Measurements from ENCODE around the gene INTS3.

Gene INTS3

DNA sequence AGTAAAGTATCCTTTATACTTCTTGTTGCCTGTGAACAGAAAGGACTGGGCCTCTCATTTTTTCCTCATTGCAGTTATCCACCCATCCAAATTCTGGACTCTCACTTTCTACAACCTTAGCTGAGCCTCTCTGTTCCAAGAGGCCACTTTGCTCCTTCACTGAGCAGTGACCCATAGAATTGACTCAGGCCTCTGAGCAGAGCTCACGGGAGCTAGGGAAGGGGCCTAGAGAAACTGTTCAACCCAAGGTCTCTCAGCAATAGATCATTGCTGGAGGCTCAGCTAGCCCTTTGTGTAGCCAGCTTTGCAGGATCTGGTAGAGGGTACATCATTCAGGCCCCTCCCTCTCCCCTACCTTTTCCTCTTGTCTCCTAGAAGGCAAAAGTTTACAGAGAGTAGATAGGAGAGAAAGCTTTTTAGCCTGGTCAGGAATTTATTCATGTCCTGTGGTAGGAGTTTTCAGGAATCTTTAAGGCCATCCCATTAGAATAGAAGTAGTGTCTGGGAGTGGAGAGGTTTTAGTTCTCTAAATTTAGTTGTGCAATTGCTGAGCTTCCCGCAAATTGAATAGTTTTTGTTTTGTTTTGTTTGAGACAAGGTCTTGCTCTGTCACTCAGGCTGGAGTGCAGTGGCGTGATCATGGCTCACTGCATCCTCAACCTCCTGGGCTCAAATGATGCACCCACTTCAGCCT lies 6.7 kb downstream of the INTS3 start:
- no peak for TF ChIP-seq CTCF (IDR thresholded peaks at IDR 0.05; ENCODE audit: borderline replicate concordance, insufficient read depth, low read depth, low read length)

GRCh38 chr1:153735090-153735420 lies 7.2 kb downstream of the INTS3 start:
- TF ChIP-seq CTCF (IDR thresholded peaks at IDR 0.05; ENCODE audit: borderline replicate concordance, insufficient read depth, low read depth, low read length) = no peak

More for the DNA sequence above, 6.7 kb downstream of the INTS3 start:
- H3K4me3 ChIP-seq (ENCODE audit: low read depth, low read length) = no peak overlapping the region

GRCh38 chr1:153741986-153742385 lies 14.1 kb downstream of the INTS3 start:
- no peak overlapping the region for H3K4me3 ChIP-seq (ENCODE audit: low read depth, low read length)
- no peak for TF ChIP-seq CTCF (IDR thresholded peaks at IDR 0.05; ENCODE audit: borderline replicate concordance, insufficient read depth, low read depth, low read length)

More at GRCh38 chr1:153735090-153735420, 7.2 kb downstream of the INTS3 start:
- H3K4me3 ChIP-seq (ENCODE audit: low read depth, low read length) = no peak overlapping the region

- H3K4me3 ChIP-seq (ENCODE audit: low read depth, low read length) = no peak overlapping the region
Measured at GRCh38 chr1:153742411-153743142, 14.7 kb downstream of the INTS3 start.

GRCh38 chr1:153745417-153745816 lies 17.6 kb downstream of the INTS3 start:
- no peak overlapping the region for H3K4me3 ChIP-seq (ENCODE audit: low read depth, low read length)
- no peak for TF ChIP-seq CTCF (IDR thresholded peaks at IDR 0.05; ENCODE audit: borderline replicate concordance, insufficient read depth, low read depth, low read length)

More at GRCh38 chr1:153742411-153743142, 14.7 kb downstream of the INTS3 start:
- TF ChIP-seq CTCF (IDR thresholded peaks at IDR 0.05; ENCODE audit: borderline replicate concordance, insufficient read depth, low read depth, low read length) = no peak

DNA sequence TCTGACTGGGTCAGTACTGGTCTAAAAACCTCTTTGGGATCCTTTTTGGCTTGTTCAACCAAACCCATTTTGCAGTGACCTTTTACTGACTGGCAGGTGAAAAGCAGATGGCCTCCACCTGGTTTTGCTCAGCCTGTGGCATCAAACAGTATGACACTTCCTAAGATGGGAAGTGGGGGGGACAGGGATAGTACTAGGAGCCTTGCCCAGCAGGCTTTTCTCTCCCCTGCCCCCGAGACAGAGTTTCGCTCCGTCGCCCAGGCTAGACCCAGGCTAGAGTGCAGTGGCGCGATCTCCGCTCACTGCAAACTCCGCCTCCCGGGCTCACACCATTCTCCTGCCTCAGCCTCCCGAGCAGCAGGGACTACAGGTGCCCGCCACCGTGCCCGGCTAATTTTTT lies 18.3 kb downstream of the INTS3 start:
- TF ChIP-seq CTCF (IDR thresholded peaks at IDR 0.05; ENCODE audit: borderline replicate concordance, insufficient read depth, low read depth, low read length) = no peak

GRCh38 chr1:153748903-153749302 lies 21.1 kb downstream of the INTS3 start:
- H3K4me3 ChIP-seq (ENCODE audit: low read depth, low read length) = no peak overlapping the region
- no peak for TF ChIP-seq CTCF (IDR thresholded peaks at IDR 0.05; ENCODE audit: borderline replicate concordance, insufficient read depth, low read depth, low read length)

More for the DNA sequence above, 18.3 kb downstream of the INTS3 start:
- no peak overlapping the region for H3K4me3 ChIP-seq (ENCODE audit: low read depth, low read length)

All from GM12875 (cell line).